Endodermal cell (in vitro differentiated cells): ENCODE measurements around the gene DCBLD1. TPM values are rescaled to one million over a fixed set of nuclear protein-coding genes. Genes with fewer than 3 reads are reported as not detected.

ENCODE experiments used
- DNase-seq: peaks from one replicate; pipeline ENCODE4 v3.0.0-alpha.2; 2017
- H3K27ac ChIP-seq: 2 replicates; pipeline ENCODE4 v1.5.1; 2013; ENCODE audit warnings: mild to moderate bottlenecking, low read depth, low read length, moderate library complexity
- H3K27me3 ChIP-seq: 2 replicates; pipeline ENCODE4 v1.6.1; 2013; ENCODE audit warnings: mild to moderate bottlenecking, low read length, moderate library complexity; ENCODE audit not compliant: insufficient read depth, control insufficient read depth, poor library complexity, severe bottlenecking
- H3K36me3 ChIP-seq: 2 replicates; pipeline ENCODE4 v1.7.0; 2013; ENCODE audit warnings: mild to moderate bottlenecking, low read length, moderate library complexity; ENCODE audit not compliant: control insufficient read depth, insufficient read depth
- H3K4me1 ChIP-seq: one replicate; pipeline ENCODE4 v1.7.0; 2013; ENCODE audit warnings: low read length; ENCODE audit not compliant: control insufficient read depth, insufficient read depth
- H3K4me3 ChIP-seq: 2 replicates; pipeline ENCODE4 v1.5.1; 2013; ENCODE audit warnings: mild to moderate bottlenecking, low read length, moderate library complexity
- H3K9ac ChIP-seq: 2 replicates; pipeline ENCODE4 v1.6.1; 2013; ENCODE audit warnings: mild to moderate bottlenecking, low read length, moderate library complexity; ENCODE audit not compliant: poor library complexity, severe bottlenecking; ENCODE audit errors: extremely low read depth
- H3K9me3 ChIP-seq: 2 replicates; pipeline ENCODE4 v1.6.1; 2013; ENCODE audit warnings: mild to moderate bottlenecking, low read length, moderate library complexity; ENCODE audit not compliant: control insufficient read depth
- H3K27ac Mint-ChIP-seq: 2 replicates; pipeline ENCODE4 v1.8.0; 2020; ENCODE audit warnings: mixed read lengths
- H3K27me3 Mint-ChIP-seq: 2 replicates; pipeline ENCODE4 v1.8.0; 2021; ENCODE audit warnings: mild to moderate bottlenecking, mixed read lengths; ENCODE audit not compliant: insufficient read depth
- H3K36me3 Mint-ChIP-seq: 2 replicates; pipeline ENCODE4 v1.8.0; 2020; ENCODE audit warnings: low read depth, mixed read lengths
- H3K4me1 Mint-ChIP-seq: 2 replicates; pipeline ENCODE4 v1.8.0; 2020; ENCODE audit warnings: mixed read lengths
- H3K4me3 Mint-ChIP-seq: 2 replicates; pipeline ENCODE4 v1.8.0; 2020; ENCODE audit warnings: mild to moderate bottlenecking, moderate library complexity, mixed read lengths
- H3K9me3 Mint-ChIP-seq: 2 replicates; pipeline ENCODE4 v1.8.0; 2020; ENCODE audit warnings: mild to moderate bottlenecking, mixed read lengths
- WGBS, 2 experiments: methylation state at CpG; one replicate each; pipeline versions ENCODE4 v1.1.5 to v1.1.7; 2013; ENCODE audit warnings: missing lambda C conversion rate in 2 of 2, mixed read lengths in 1 of 2; ENCODE audit not compliant: insufficient coverage in 1 of 2, insufficient read length in 1 of 2; 5-methylcytosine and 5-hydroxymethylcytosine counted together
- total RNA-seq, 2 donors: library from RNA; stranded (reverse); fragmentation: NEBNext Ultra II Directional in 1 of 2; extraction: Animal tissue kit (Norgen Biotek cat#: 25700) in 1 of 2; gene quantifications; 2 replicates in 1 of 2; 3 replicates in 1 of 2; pipeline ENCODE4 v1.2.1, GENCODE V29; 2021
- TF ChIP-seq, protein P1 (sequence below): fragments of 200-600 bp; sonication (generic); conservative IDR thresholded peaks from 2 replicates; pipeline ENCODE4 v1.5.0; 2021; ENCODE audit warnings: antibody characterized with exemption, mild to moderate bottlenecking

Gene DCBLD1
- total RNA-seq, 2 donors from 2014 or later: 16.2 to 27.9 TPM

DNA sequence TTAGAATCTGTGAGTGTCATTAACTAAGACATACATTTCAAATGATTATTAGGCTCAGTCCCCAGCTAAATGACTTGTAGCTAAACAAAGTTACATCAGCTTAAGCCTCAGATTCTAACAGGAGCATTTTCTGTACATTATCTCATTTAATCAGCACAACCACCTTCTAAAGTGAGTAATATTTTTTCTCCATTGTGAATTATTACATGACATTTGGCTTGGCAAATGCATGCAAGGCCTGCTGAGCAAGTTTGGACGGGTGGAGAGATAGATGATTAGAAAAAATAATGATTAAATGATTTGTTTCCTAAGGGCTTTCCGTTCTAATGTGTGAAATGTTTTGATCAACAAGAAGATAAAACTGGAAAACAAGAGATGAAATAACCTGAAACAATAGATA lies 20.7 kb downstream of the DCBLD1 start:
- no peak overlapping the region for H3K4me3 Mint-ChIP-seq
- no peak overlapping the region for H3K9ac ChIP-seq
- DNase-seq: no peak
- H3K27me3 ChIP-seq: no peaks in the 10 kb centered on the region
- no peak overlapping the region for H3K4me3 ChIP-seq
- TF ChIP-seq, protein P1, sequence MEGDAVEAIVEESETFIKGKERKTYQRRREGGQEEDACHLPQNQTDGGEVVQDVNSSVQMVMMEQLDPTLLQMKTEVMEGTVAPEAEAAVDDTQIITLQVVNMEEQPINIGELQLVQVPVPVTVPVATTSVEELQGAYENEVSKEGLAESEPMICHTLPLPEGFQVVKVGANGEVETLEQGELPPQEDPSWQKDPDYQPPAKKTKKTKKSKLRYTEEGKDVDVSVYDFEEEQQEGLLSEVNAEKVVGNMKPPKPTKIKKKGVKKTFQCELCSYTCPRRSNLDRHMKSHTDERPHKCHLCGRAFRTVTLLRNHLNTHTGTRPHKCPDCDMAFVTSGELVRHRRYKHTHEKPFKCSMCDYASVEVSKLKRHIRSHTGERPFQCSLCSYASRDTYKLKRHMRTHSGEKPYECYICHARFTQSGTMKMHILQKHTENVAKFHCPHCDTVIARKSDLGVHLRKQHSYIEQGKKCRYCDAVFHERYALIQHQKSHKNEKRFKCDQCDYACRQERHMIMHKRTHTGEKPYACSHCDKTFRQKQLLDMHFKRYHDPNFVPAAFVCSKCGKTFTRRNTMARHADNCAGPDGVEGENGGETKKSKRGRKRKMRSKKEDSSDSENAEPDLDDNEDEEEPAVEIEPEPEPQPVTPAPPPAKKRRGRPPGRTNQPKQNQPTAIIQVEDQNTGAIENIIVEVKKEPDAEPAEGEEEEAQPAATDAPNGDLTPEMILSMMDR: no peak
- H3K36me3 Mint-ChIP-seq: peaks cover 2% of the 10 kb centered on the region
- peaks cover 4% of the 10 kb centered on the region for H3K36me3 ChIP-seq
- 84 to 100% methylated on average over 1 to 2 of the region's 2 CpGs for WGBS, 2 experiments
- peaks cover 10% of the 10 kb centered on the region for H3K4me1 ChIP-seq
- H3K27ac Mint-ChIP-seq: no peak overlapping the region
- H3K9me3 ChIP-seq: no peaks in the 10 kb centered on the region
- no peaks in the 10 kb centered on the region for H3K9me3 Mint-ChIP-seq
- peaks cover 28% of the 10 kb centered on the region for H3K4me1 Mint-ChIP-seq
- no peaks in the 10 kb centered on the region for H3K27me3 Mint-ChIP-seq
- no peak overlapping the region for H3K27ac ChIP-seq

- H3K9me3 Mint-ChIP-seq: no peaks in the 10 kb centered on the region
- Histone ChIP-seq H3K27ac (no peak overlapping the region), H3K27me3 (no peaks in the 10 kb centered on the region), H3K9me3 (no peaks in the 10 kb centered on the region), H3K36me3 (peaks cover 4% of the 10 kb centered on the region), H3K4me1 (peaks cover 10% of the 10 kb centered on the region), H3K4me3 (peak overlapping the region; percentile 21), H3K9ac (no peak overlapping the region)
- peak overlapping the region; percentile 1 for H3K4me3 Mint-ChIP-seq
- H3K36me3 Mint-ChIP-seq: peaks cover 2% of the 10 kb centered on the region
- H3K27ac Mint-ChIP-seq: peak overlapping the region; percentile 80
- no peak for DNase-seq
- TF ChIP-seq, protein P1: no peak
- 88 to 89% methylated on average over 5 to 7 of the region's 7 CpGs for WGBS, 2 experiments
- H3K27me3 Mint-ChIP-seq: no peaks in the 10 kb centered on the region
- H3K4me1 Mint-ChIP-seq: peaks cover 28% of the 10 kb centered on the region
Measured at GRCh38 chr6:117504478-117505144, 22.1 kb downstream of the DCBLD1 start.

- no peaks in the 10 kb centered on the region for H3K9me3 Mint-ChIP-seq
- H3K27me3 ChIP-seq: no peaks in the 10 kb centered on the region
- H3K36me3 ChIP-seq: peaks cover 4% of the 10 kb centered on the region
- H3K27ac ChIP-seq: no peak overlapping the region
- peaks cover 2% of the 10 kb centered on the region for H3K36me3 Mint-ChIP-seq
- no peak overlapping the region for H3K4me3 ChIP-seq
- H3K27ac Mint-ChIP-seq: peak overlapping the region; percentile 80
- H3K4me1 ChIP-seq: peaks cover 10% of the 10 kb centered on the region
- H3K4me1 Mint-ChIP-seq: peaks cover 28% of the 10 kb centered on the region
- DNase-seq: no peak
- H3K9me3 ChIP-seq: no peaks in the 10 kb centered on the region
- no peaks in the 10 kb centered on the region for H3K27me3 Mint-ChIP-seq
- TF ChIP-seq, protein P1: no peak
- WGBS, 2 experiments: 91 to 100% methylated on average over 3 to 4 of the region's 4 CpGs
- peak overlapping the region; percentile 1 for H3K4me3 Mint-ChIP-seq
- H3K9ac ChIP-seq: no peak overlapping the region
Measured at GRCh38 chr6:117505311-117505710, 22.8 kb downstream of the DCBLD1 start.
